Stomach (tissue), 9 donors: ENCODE data around the gene CYSTM1. TPM values are rescaled to one million over a fixed set of nuclear protein-coding genes. Genes with fewer than 3 reads are reported as not detected.
A peak's percentile ranks its signal among the peaks of the same experiment; 100 is the strongest.
"Not testable (repeated sequence)": the region's sequence is repeated elsewhere in the genome, so short reads cannot be mapped to it uniquely, and the experiment has no call there.

Source experiments
- DNase-seq, 2 donors: peaks; one replicate each; pipeline versions ENCODE4 v3.0.0 to v3.0.0-alpha.2; 2013 to 2019
- H3K27ac ChIP-seq, 5 donors: fragments of 200-600 bp in 4 of 5; sonication (generic) in 4 of 5; one replicate each; pipeline ENCODE4 v1.5.1; 2013 to 2019; ENCODE audit warnings: mild to moderate bottlenecking in 1 of 5, moderate library complexity in 1 of 5
- H3K27me3 ChIP-seq, 3 donors: fragments of 200-600 bp; sonication (generic); one replicate each; pipeline ENCODE4 v1.5.1; 2017 to 2019; ENCODE audit warnings: mixed run types in 1 of 3
- H3K36me3 ChIP-seq, 4 donors: fragments of 200-600 bp; sonication (generic); 1 replicate in 3 of 4; 2 replicates in 1 of 4; pipeline ENCODE4 v1.5.1; 2016 to 2019
- H3K4me1 ChIP-seq, 4 donors: fragments of 200-600 bp; sonication (generic); one replicate each; pipeline ENCODE4 v1.5.1; 2016 to 2019
- H3K4me3 ChIP-seq, 4 donors: fragments of 200-600 bp; sonication (generic) in 3 of 4; one replicate each; pipeline ENCODE4 v1.5.1; 2016 to 2019; ENCODE audit warnings: mild to moderate bottlenecking in 1 of 4
- H3K9me3 ChIP-seq, 4 donors: fragments of 200-600 bp; sonication (generic); one replicate each; pipeline ENCODE4 v1.5.1; 2016 to 2019
- CTCF ChIP-seq, 7 experiments: fragments of 450-650 bp in 4 of 7; fragments of 200-600 bp in 3 of 7; sonication (generic) in 3 of 7; IDR thresholded peaks; one replicate each; pipeline ENCODE4 v1.5.1; 2016 to 2019; ENCODE audit warnings: antibody characterized with exemption in 7 of 7, control low read depth in 2 of 7, mild to moderate bottlenecking in 1 of 7
- EP300 ChIP-seq: sonication (generic); formaldehyde crosslinking; IDR thresholded peaks from one replicate; pipeline ENCODE4 v1.6.1; 2017; ENCODE audit warnings: antibody characterized with exemption
- POLR2A ChIP-seq, 4 donors: fragments of 450-650 bp; IDR thresholded peaks; one replicate each; pipeline ENCODE4 v1.6.1; 2016; ENCODE audit warnings: antibody characterized with exemption in 4 of 4, control low read depth in 2 of 4, mild to moderate bottlenecking in 1 of 4, moderate library complexity in 1 of 4
- POLR2AphosphoS5 ChIP-seq, 3 donors: sonication (generic); formaldehyde crosslinking; IDR thresholded peaks; one replicate each; pipeline ENCODE4 v1.6.1; 2016; ENCODE audit warnings: antibody characterized with exemption in 3 of 3
- WGBS, 5 donors: extraction: QIAGEN DNeasy Blood & Tissue Kit in 3 of 5; methylation state at CpG; one replicate each; pipeline versions ENCODE4 v1.1.5 to v1.1.7; 2013 to 2018; 5-methylcytosine and 5-hydroxymethylcytosine counted together
- intact Hi-C: fragments of 100-400 bp; cut with DNase I; formaldehyde crosslinking; loops from one replicate; pipeline ENCODE4 v1.15.1; 2023; ENCODE audit warnings: low total_unique reads
- polyA plus RNA-seq, 3 donors: library from polyadenylated mRNA; stranded (reverse); fragments of 200-250 nt; gene quantifications; one replicate each; pipeline ENCODE4 v1.2.3, GENCODE V29; 2013
- total RNA-seq, 5 donors: library from RNA; depleted of rRNA; stranded (reverse); fragments of >200 nt; gene quantifications; one replicate each; pipeline versions ENCODE4 v1.1.0 to v1.2.3, GENCODE V29; 2014 to 2016
- donor health status: healthy with polysubstance abuse.
- donor health status: Bipolar disorder and iron deficiency.
- donor health status: healthy.

CYSTM1 gene
- total and polyA plus RNA-seq, 8 donors = 23.2 to 3,028 (median 321) TPM

DNA sequence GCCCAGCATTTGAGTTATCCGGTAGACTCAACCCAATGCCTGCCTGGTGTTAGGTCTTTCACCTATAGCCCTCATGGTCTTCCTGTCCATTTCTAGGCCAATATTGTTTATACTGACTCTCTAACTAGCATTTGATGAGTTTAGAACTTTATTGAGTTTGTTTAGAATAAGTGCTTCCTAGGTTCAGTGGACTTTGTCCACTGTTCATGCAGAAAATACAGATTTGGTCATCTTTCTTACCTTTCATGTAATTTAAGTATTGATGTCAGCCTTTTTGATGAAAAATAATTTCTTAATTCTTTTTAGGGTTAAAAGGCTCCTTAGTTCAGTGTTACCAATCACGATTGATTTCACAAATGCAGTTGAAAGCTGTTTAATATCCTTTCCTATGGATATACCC lies 22.0 kb downstream of the CYSTM1 start:
- TF ChIP-seq POLR2A (IDR thresholded peaks at IDR 0.05) = no peak
- TF ChIP-seq CTCF (IDR thresholded peaks at IDR 0.05) = no peak
- no peak for TF ChIP-seq EP300
- TF ChIP-seq POLR2AphosphoS5 (IDR thresholded peaks at IDR 0.05) = no peak
- Histone ChIP-seq H3K4me3 (no peak overlapping the region), H3K27me3 (no peaks in the 10 kb centered on the region), H3K27ac (peak overlapping the region; percentile 4 to 73 (median 54)), H3K36me3 (peaks cover 9 to 47% (median 44%) of the 10 kb centered on the region in 4 donors), H3K9me3 (no peaks in the 10 kb centered on the region), H3K4me1 (peaks cover 24 to 93% (median 51%) of the 10 kb centered on the region in 4 donors)
- 29 to 73% (median 52%) methylated on average over 2 of the region's 2 CpGs for WGBS, 5 donors
- no peak for DNase-seq
- intact Hi-C loops = no loop called here

GRCh38 chr5:140198915-140199314 lies 23.9 kb downstream of the CYSTM1 start:
- H3K9me3 ChIP-seq, DNase-seq, H3K27me3 ChIP-seq, H3K27ac ChIP-seq, intact Hi-C loops, H3K4me3 ChIP-seq: not testable (repeated sequence)
- Histone ChIP-seq H3K4me1 (peaks cover 29 to 94% (median 53%) of the 10 kb centered on the region in 4 donors), H3K36me3 (peaks cover 9 to 47% (median 45%) of the 10 kb centered on the region in 4 donors)
- 89 to 100% (median 95%) methylated on average over 1 of the region's 1 CpG for WGBS, 5 donors

DNA sequence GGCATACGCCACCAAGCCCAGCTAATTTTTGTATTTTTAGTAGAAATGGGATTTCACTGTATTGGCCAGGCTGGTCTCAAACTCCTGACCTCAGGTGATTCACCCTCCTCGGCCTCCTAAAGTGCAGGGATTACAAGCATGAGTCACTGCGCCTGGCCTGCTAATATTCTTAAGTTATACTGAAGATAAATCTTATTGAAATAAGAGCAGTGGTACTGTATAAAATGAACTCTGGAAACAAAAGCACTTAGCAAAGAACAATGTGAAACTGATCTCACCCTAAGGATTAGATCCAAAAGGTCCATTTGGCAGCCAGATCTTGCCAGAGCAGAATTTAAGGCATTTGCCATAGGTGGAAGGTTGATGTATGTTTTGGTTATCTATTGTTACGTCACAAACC lies 27.1 kb downstream of the CYSTM1 start:
- Histone ChIP-seq H3K27ac (peak overlapping the region; percentile 34 to 78 (median 59)), H3K36me3 (peaks cover 11 to 48% (median 37%) of the 10 kb centered on the region in 4 donors), H3K27me3 (no peaks in the 10 kb centered on the region), H3K9me3 (no peaks in the 10 kb centered on the region), H3K4me3 (no peak overlapping the region), H3K4me1 (peaks cover 40 to 94% (median 70%) of the 10 kb centered on the region in 4 donors)
- no peak for DNase-seq
- TF ChIP-seq EP300 (no peak), POLR2AphosphoS5 (IDR thresholded peaks at IDR 0.05) (no peak), CTCF (IDR thresholded peaks at IDR 0.05) (no peak), POLR2A (IDR thresholded peaks at IDR 0.05) (no peak)
- WGBS, 5 donors = 39 to 62% (median 50%) methylated on average over 4 of the region's 4 CpGs
- intact Hi-C loops = no loop called here

- Histone ChIP-seq H3K27ac (peak overlapping the region; percentile 34 to 78 (median 59)), H3K27me3 (no peaks in the 10 kb centered on the region), H3K4me1 (peaks cover 40 to 94% (median 72%) of the 10 kb centered on the region in 4 donors), H3K4me3 (no peak overlapping the region), H3K36me3 (peaks cover 11 to 48% (median 34%) of the 10 kb centered on the region in 4 donors), H3K9me3 (no peaks in the 10 kb centered on the region)
- WGBS, 5 donors = 24 to 44% (median 33%) methylated on average over 2 of the region's 2 CpGs
- intact Hi-C loops = no loop called here
- no peak for DNase-seq
- no peak for TF ChIP-seq POLR2AphosphoS5 (IDR thresholded peaks at IDR 0.05)
- TF ChIP-seq EP300 = no peak
- no peak for TF ChIP-seq CTCF (IDR thresholded peaks at IDR 0.05)
- TF ChIP-seq POLR2A (IDR thresholded peaks at IDR 0.05) = no peak
Observed at GRCh38 chr5:140202610-140203009, 27.6 kb downstream of the CYSTM1 start.

DNA sequence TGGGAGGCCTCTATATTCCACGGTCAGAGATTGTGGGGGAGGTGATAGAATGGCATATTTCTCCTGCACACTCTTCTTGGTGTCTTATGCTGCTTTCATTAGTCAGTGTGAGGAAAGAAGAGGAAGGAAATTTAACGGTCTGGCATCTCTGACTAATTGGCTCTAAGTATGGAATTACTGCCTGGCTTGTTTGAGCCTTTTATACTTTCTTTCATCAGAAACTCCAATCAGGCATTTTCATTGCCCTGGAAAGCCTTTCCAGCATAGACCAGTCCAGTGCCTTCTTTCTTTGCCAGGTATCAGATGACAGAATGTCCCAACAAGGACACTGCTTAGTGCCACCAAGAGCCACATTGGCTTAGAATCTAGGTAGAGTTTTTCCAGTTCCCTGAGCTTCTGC lies 30.2 kb downstream of the CYSTM1 start:
- intact Hi-C loops = no loop called here
- 30 to 58% (median 36%) methylated on average over 2 of the region's 2 CpGs for WGBS, 5 donors

More for the DNA sequence above, 30.2 kb downstream of the CYSTM1 start:
- Histone ChIP-seq H3K27ac (peak overlapping the region; percentile 41 to 70 (median 59)), H3K9me3 (no peaks in the 10 kb centered on the region), H3K4me1 (peaks cover 40 to 83% (median 63%) of the 10 kb centered on the region in 4 donors), H3K27me3 (no peaks in the 10 kb centered on the region), H3K4me3 (no peak overlapping the region), H3K36me3 (peaks cover 8 to 49% (median 19%) of the 10 kb centered on the region in 4 donors)
- no peak for DNase-seq
- TF ChIP-seq EP300 = no peak
- no peak for TF ChIP-seq CTCF (IDR thresholded peaks at IDR 0.05)
- TF ChIP-seq POLR2AphosphoS5 (IDR thresholded peaks at IDR 0.05) = no peak
- TF ChIP-seq POLR2A (IDR thresholded peaks at IDR 0.05) = no peak
